BE2C (cell line): ENCODE measurements around the gene GPR55.

Source experiments
- DNase-seq: peaks from one replicate; pipeline ENCODE4 v3.0.0-alpha.2; 2020
- H3K27me3 ChIP-seq: fragments of 250-450 bp; sonication (Bioruptor Pico); 2 replicates; pipeline ENCODE4 v1.5.1; 2020; ENCODE audit warnings: mild to moderate bottlenecking
- H3K36me3 ChIP-seq: fragments of 250-450 bp; sonication (Bioruptor Pico); 2 replicates; pipeline ENCODE4 v1.5.1; 2020; ENCODE audit warnings: mild to moderate bottlenecking
- H3K4me1 ChIP-seq: fragments of 250-450 bp; sonication (Bioruptor Pico); 2 replicates; pipeline ENCODE4 v1.5.1; 2020
- H3K4me3 ChIP-seq: 2 replicates; pipeline ENCODE4 v1.5.1; 2011; ENCODE audit warnings: low read depth, low read length
- H3K9me3 ChIP-seq: fragments of 250-450 bp; sonication (Bioruptor Pico); 2 replicates; pipeline ENCODE4 v1.5.1; 2020
- CTCF ChIP-seq: IDR thresholded peaks from 2 replicates; pipeline ENCODE4 v1.5.1; 2012; ENCODE audit warnings: mild to moderate bottlenecking, low read depth, low read length

Gene GPR55

DNA sequence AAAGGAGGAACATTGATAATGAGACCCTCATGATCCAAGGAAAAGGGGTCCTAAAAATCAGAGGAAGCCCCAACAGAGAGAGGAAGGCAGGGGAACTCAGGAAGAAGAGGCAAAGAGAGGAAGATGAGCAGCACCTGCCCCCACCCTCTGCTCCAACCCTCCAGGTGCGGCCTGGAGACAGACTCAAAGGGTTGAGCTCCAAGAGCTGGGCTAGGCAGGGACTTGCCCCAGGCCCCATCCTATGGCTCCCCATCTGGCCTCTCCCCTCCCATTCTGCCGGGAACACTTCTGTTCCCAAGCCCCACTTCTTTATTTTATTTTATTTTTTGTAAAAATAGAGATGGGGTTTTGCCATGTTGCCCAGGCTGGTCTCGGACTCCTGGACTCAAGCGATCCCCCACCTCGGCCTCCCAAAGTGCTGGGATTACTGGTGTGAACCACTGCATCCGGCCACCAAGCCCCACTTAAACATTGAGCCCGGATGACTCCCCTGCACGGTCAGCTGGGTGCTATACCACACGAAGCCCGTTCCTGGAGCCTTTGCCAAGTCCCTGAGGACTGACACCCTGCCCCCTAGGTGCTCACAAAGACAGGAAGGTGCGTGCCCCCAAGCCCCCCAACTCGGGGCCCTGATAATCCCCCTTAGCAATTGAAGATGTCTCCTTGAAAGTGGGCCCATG, 3.8 kb upstream of the GPR55 start:
- TF ChIP-seq CTCF = no peak
- H3K27me3 ChIP-seq = no peaks in the 10 kb centered on the region
- no peaks in the 10 kb centered on the region for H3K36me3 ChIP-seq
- H3K9me3 ChIP-seq = no peaks in the 10 kb centered on the region
- no peak overlapping the region for H3K4me3 ChIP-seq
- DNase-seq = no peak
- H3K4me1 ChIP-seq = no peaks in the 10 kb centered on the region

- no peak for DNase-seq
- Histone ChIP-seq H3K4me3 (no peak overlapping the region), H3K4me1 (no peaks in the 10 kb centered on the region), H3K9me3 (no peaks in the 10 kb centered on the region), H3K36me3 (no peaks in the 10 kb centered on the region), H3K27me3 (no peaks in the 10 kb centered on the region)
- no peak for TF ChIP-seq CTCF
Observed at GRCh38 chr2:230927711-230928341, 2.8 kb upstream of the GPR55 start.

GRCh38 chr2:230925879-230926765, 1.1 kb upstream of the GPR55 start:
- Histone ChIP-seq H3K4me3 (no peak overlapping the region), H3K36me3 (no peaks in the 10 kb centered on the region), H3K9me3 (no peaks in the 10 kb centered on the region), H3K4me1 (no peaks in the 10 kb centered on the region), H3K27me3 (no peaks in the 10 kb centered on the region)
- DNase-seq = no peak
- TF ChIP-seq CTCF = no peak; the same call in 1 of the 2 replicates

- Histone ChIP-seq H3K4me3 (no peak overlapping the region), H3K27me3 (no peaks in the 10 kb centered on the region), H3K9me3 (no peaks in the 10 kb centered on the region), H3K4me1 (no peaks in the 10 kb centered on the region), H3K36me3 (no peaks in the 10 kb centered on the region)
- no peak for TF ChIP-seq CTCF
- no peak for DNase-seq
Observed at GRCh38 chr2:230925443-230925878, 419 bp upstream of the GPR55 start.

DNA sequence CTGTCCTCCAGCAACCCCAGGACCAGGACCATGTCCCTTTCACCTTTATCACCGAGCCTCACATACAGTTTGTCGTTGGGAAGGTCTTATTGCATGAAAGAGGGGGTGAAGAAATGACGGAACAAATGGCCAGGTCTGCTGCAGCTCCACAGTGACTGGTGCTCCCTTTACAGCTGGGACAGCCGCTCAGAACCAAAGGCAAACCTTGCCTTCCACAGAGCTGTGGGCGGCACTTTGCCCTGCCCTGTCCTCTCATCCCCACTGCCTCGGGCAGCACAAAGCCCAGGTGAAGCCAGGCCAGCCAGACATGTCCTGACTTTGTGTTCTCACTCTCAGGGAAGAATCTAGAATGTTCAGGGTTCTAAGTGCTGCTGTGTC, 961 bp downstream of the GPR55 start:
- H3K4me3 ChIP-seq = no peak overlapping the region
- no peak for TF ChIP-seq CTCF
- no peaks in the 10 kb centered on the region for H3K27me3 ChIP-seq
- no peaks in the 10 kb centered on the region for H3K9me3 ChIP-seq
- no peak for DNase-seq
- no peaks in the 10 kb centered on the region for H3K4me1 ChIP-seq
- H3K36me3 ChIP-seq = no peaks in the 10 kb centered on the region
